Pancreas (tissue), 10 donors: ENCODE data around the gene DGKI. TPM values are rescaled to one million over a fixed set of nuclear protein-coding genes. Genes with fewer than 3 reads are reported as not detected.

Experiments used
- ATAC-seq, 4 donors: fragments of 200-7000 bp; cut with Tn5 transposase; one replicate each; pipeline versions ENCODE4 v1.8.0 to v1.9.1; 2020; ENCODE audit warnings: mild to moderate bottlenecking in 4 of 4, moderate library complexity in 4 of 4
- DNase-seq, 6 donors: peaks; one replicate each; pipeline ENCODE4 v3.0.0-alpha.2; 2020
- FAIRE-seq: peaks from 2 replicates; lab custom pipeline; 2012; peaks lifted over from hg19 to GRCh38; lab: Jason Lieb, UNC
- H3K27ac ChIP-seq, 4 donors: fragments of 200-600 bp; sonication (generic); 1 replicate in 3 of 4; 2 replicates in 1 of 4; pipeline versions ENCODE4 v1.5.0 to v1.8.0; 2020
- H3K27me3 ChIP-seq, 4 donors: fragments of 200-600 bp; one replicate each; pipeline ENCODE4 v1.8.0; 2021
- H3K36me3 ChIP-seq, 3 donors: fragments of 200-600 bp; sonication (generic) in 1 of 3; one replicate each; pipeline versions ENCODE4 v1.5.0 to v1.8.0; 2020 to 2021
- H3K4me1 ChIP-seq, 3 donors: fragments of 200-600 bp; one replicate each; pipeline ENCODE4 v1.8.0; 2021
- H3K4me3 ChIP-seq, 4 donors: fragments of 200-600 bp; sonication (generic) in 2 of 4; one replicate each; pipeline versions ENCODE4 v1.5.0 to v1.8.0; 2020 to 2021
- H3K9me3 ChIP-seq, 4 donors: fragments of 200-600 bp; one replicate each; pipeline ENCODE4 v1.8.0; 2021
- WGBS, 2 donors: extraction: QIAGEN DNeasy Blood & Tissue Kit; methylation state at CpG; one replicate each; pipeline ENCODE4 v1.1.7; 2013; 5-methylcytosine and 5-hydroxymethylcytosine counted together
- intact Hi-C, 3 donors: fragments of 100-400 bp; cut with DNase I; formaldehyde crosslinking; loops; one replicate each; pipeline versions ENCODE4 v1.11.1 to v1.14.2; 2022
- polyA plus RNA-seq, 2 donors: library from polyadenylated mRNA; stranded (reverse); fragments of 200-250 nt; gene quantifications; one replicate each; pipeline ENCODE4 v1.2.3, GENCODE V29; 2013
- total RNA-seq, 6 donors: library from RNA; stranded (reverse); fragmentation: NEBNext Ultra II Directional in 4 of 6; extraction: Animal tissue kit (Norgen Biotek cat#: 25700) in 4 of 6; gene quantifications; one replicate each; pipeline versions ENCODE4 v1.2.1 to v1.2.4, GENCODE V29; 2021 to 2023
- TF ChIP-seq, protein P1 (sequence below), 4 donors: fragments of 200-600 bp; sonication (generic) in 3 of 4; IDR thresholded peaks; one replicate each; pipeline versions ENCODE4 v1.5.0 to v1.8.0; 2021; ENCODE audit warnings: antibody characterized with exemption in 4 of 4
- donor health status: healthy with polysubstance abuse.
- donor health status: DM: no; HTN: no; CAD: no; lungs with moderate emphysema.
- donor health status: DM: no; HTN: no; CAD: no.
- donor health status: control.
- donor health status: control.
- donor health status: Bipolar disorder and iron deficiency.
- donor health status: DM: yes; HTN: yes; CAD: no.
- donor health status: DM: no; HTN: no; CAD: no.
- donor health status: DM: no; HTN: no; CAD: no.
- donor health status: DM: yes; HTN: yes; CAD: no.

DGKI gene
- total and polyA plus RNA-seq, 8 donors: 0.04 to 0.81 (median 0.15) TPM

DNA sequence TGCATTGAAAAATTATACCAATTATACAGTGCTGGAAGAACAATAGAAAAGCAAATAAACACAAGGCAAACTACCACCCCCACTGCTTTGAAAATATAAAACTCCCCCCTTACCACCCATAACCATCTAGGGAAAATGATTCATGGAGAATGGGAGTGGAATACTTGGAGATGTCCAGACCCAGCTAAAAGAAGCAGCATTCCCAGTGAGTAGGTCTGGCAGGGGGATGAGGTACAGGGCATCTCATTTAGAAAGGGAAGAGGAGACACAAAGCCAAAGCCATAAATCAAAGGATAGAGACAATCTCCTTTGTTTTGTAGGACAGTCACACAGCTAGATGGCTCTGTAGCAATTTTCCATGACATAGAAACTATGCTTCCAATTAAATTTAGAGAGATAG lies 36.0 kb upstream of the DGKI start:
- TF ChIP-seq, protein P1, sequence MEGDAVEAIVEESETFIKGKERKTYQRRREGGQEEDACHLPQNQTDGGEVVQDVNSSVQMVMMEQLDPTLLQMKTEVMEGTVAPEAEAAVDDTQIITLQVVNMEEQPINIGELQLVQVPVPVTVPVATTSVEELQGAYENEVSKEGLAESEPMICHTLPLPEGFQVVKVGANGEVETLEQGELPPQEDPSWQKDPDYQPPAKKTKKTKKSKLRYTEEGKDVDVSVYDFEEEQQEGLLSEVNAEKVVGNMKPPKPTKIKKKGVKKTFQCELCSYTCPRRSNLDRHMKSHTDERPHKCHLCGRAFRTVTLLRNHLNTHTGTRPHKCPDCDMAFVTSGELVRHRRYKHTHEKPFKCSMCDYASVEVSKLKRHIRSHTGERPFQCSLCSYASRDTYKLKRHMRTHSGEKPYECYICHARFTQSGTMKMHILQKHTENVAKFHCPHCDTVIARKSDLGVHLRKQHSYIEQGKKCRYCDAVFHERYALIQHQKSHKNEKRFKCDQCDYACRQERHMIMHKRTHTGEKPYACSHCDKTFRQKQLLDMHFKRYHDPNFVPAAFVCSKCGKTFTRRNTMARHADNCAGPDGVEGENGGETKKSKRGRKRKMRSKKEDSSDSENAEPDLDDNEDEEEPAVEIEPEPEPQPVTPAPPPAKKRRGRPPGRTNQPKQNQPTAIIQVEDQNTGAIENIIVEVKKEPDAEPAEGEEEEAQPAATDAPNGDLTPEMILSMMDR (IDR thresholded peaks at IDR 0.05): no peak
- Histone ChIP-seq H3K27me3 (no peaks in the 10 kb centered on the region), H3K36me3 (peaks cover 5 to 78% (median 35%) of the 10 kb centered on the region in 3 donors), H3K4me3 (no peak overlapping the region), H3K27ac (no peak overlapping the region), H3K9me3 (no peaks in the 10 kb centered on the region), H3K4me1 (no peaks in the 10 kb centered on the region)
- DNase-seq (no peak), ATAC-seq (no peak), FAIRE-seq (no peak)
- intact Hi-C loops: no loop called here

DNA sequence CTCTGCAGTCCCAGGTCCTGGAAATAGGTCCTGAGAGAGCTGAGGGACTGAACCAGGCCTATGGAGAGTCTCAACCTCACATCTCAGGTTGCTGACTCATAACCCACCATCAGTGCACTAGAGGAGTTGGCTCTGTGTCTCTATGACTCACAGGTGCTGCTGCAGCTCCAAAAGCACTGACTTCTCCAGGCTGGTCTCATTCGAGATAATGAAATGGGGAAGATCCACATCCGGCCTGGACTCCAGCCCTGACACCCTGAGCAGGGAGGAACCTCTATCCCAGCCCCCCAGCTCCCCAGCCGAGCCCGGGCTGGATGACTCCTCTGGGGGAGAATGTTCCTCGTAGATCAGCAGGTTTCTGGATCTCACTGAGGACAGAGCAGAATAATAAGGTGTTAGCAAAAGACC lies 35.5 kb upstream of the DGKI start:
- 91 to 93% methylated on average over 5 of the region's 5 CpGs for WGBS, 2 donors
- no peaks in the 10 kb centered on the region for H3K27me3 ChIP-seq
- ATAC-seq: peak in 3 of 4 donors; percentile 23 to 57 (median 30)
- H3K36me3 ChIP-seq: peaks cover 5 to 78% (median 35%) of the 10 kb centered on the region in 3 donors
- intact Hi-C loops: no loop called here
- TF ChIP-seq, protein P1 (IDR thresholded peaks at IDR 0.05): no peak
- FAIRE-seq: no peak
- no peak overlapping the region for H3K4me3 ChIP-seq
- H3K4me1 ChIP-seq: no peaks in the 10 kb centered on the region
- no peak for DNase-seq
- no peaks in the 10 kb centered on the region for H3K9me3 ChIP-seq
- H3K27ac ChIP-seq: no peak overlapping the region

DNA sequence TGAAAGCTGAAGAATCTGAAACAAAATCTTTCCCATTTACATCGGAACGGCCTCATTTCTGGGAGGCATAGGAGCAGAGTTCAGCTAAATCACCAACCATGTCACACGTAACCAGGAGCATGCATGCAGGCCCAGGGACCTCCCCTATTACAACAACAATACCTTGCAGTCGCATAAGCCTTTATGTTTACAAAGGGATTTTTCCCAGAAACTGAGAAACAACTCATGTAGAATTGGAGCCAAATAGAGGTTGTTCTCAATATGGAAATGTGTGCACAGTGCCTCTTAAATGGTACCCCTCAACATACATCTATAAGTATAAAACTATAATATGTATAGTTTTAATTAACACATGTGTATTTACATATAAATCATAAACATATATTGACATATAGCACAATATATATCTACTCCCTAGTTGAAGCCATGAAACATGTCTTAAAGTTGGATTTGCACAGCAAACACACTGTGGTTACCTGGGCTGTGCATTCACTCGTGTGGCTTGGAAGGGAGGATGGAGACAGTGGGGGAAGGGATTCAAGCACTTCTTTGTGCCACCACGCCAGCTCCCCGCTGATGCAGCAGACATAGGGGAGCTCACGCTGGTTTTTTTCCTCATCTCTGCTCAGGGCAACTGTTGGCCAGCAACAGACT lies 35.0 kb upstream of the DGKI start:
- H3K9me3 ChIP-seq: no peaks in the 10 kb centered on the region
- TF ChIP-seq, protein P1 (IDR thresholded peaks at IDR 0.05): no peak
- peaks cover 5 to 78% (median 35%) of the 10 kb centered on the region in 3 donors for H3K36me3 ChIP-seq
- no peaks in the 10 kb centered on the region for H3K27me3 ChIP-seq
- WGBS, 2 donors: 99% methylated on average over 8 of the region's 8 CpGs
- DNase-seq: no peak
- no peak for FAIRE-seq
- intact Hi-C loops: no loop called here
- no peak overlapping the region for H3K27ac ChIP-seq
- no peaks in the 10 kb centered on the region for H3K4me1 ChIP-seq
- no peak for ATAC-seq
- no peak overlapping the region for H3K4me3 ChIP-seq

DNA sequence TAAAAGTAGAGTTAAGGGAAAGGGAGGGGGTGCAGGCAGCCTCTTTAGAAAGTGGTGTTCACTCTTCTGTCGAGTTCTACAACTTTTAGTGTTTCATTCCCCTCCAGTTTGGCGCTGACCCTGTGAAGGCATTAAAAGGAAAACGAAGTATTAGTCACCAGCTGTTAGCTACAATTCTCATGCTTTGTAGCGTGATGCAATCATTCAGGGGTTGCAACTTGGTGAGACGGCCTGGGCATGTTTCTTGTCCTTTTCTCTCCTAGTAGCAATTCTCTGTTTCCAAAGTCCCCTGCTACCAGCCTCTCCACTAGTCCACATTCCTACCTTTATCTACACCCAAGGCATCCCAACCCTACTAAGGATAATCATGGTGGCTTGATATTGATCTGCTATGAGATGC lies 33.7 kb upstream of the DGKI start:
- no peaks in the 10 kb centered on the region for H3K27me3 ChIP-seq
- no peak for FAIRE-seq
- H3K36me3 ChIP-seq: peaks cover 5 to 74% (median 35%) of the 10 kb centered on the region in 3 donors
- peak in 1 of 4 donors; percentile 39 for ATAC-seq
- no peaks in the 10 kb centered on the region for H3K9me3 ChIP-seq
- no peaks in the 10 kb centered on the region for H3K4me1 ChIP-seq
- no peak for DNase-seq
- TF ChIP-seq, protein P1 (IDR thresholded peaks at IDR 0.05): no peak
- H3K27ac ChIP-seq: no peak overlapping the region
- 88 to 93% methylated on average over 5 of the region's 5 CpGs for WGBS, 2 donors
- intact Hi-C loops: no loop called here
- H3K4me3 ChIP-seq: no peak overlapping the region
